ENCODE results near the gene STXBP3.

GRCh38 chr1:108725906-108726305 lies 20.6 kb upstream of the STXBP3 start:
- TF ChIP-seq EZH2 (IDR thresholded peaks at IDR 0.05; ENCODE audit: borderline replicate concordance, insufficient read depth, low read length, poor library complexity, severe bottlenecking), result no peak
- TF ChIP-seq, protein P1, sequence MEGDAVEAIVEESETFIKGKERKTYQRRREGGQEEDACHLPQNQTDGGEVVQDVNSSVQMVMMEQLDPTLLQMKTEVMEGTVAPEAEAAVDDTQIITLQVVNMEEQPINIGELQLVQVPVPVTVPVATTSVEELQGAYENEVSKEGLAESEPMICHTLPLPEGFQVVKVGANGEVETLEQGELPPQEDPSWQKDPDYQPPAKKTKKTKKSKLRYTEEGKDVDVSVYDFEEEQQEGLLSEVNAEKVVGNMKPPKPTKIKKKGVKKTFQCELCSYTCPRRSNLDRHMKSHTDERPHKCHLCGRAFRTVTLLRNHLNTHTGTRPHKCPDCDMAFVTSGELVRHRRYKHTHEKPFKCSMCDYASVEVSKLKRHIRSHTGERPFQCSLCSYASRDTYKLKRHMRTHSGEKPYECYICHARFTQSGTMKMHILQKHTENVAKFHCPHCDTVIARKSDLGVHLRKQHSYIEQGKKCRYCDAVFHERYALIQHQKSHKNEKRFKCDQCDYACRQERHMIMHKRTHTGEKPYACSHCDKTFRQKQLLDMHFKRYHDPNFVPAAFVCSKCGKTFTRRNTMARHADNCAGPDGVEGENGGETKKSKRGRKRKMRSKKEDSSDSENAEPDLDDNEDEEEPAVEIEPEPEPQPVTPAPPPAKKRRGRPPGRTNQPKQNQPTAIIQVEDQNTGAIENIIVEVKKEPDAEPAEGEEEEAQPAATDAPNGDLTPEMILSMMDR (IDR thresholded peaks at IDR 0.05; ENCODE audit: poor library complexity, severe bottlenecking), result no peak
- no peak for TF ChIP-seq EP300 (conservative IDR thresholded peaks at IDR 0.05; ENCODE audit: poor library complexity, severe bottlenecking)
- TF ChIP-seq SMC3 (conservative IDR thresholded peaks at IDR 0.05; ENCODE audit: poor library complexity), result no peak
- TF ChIP-seq, protein P2, sequence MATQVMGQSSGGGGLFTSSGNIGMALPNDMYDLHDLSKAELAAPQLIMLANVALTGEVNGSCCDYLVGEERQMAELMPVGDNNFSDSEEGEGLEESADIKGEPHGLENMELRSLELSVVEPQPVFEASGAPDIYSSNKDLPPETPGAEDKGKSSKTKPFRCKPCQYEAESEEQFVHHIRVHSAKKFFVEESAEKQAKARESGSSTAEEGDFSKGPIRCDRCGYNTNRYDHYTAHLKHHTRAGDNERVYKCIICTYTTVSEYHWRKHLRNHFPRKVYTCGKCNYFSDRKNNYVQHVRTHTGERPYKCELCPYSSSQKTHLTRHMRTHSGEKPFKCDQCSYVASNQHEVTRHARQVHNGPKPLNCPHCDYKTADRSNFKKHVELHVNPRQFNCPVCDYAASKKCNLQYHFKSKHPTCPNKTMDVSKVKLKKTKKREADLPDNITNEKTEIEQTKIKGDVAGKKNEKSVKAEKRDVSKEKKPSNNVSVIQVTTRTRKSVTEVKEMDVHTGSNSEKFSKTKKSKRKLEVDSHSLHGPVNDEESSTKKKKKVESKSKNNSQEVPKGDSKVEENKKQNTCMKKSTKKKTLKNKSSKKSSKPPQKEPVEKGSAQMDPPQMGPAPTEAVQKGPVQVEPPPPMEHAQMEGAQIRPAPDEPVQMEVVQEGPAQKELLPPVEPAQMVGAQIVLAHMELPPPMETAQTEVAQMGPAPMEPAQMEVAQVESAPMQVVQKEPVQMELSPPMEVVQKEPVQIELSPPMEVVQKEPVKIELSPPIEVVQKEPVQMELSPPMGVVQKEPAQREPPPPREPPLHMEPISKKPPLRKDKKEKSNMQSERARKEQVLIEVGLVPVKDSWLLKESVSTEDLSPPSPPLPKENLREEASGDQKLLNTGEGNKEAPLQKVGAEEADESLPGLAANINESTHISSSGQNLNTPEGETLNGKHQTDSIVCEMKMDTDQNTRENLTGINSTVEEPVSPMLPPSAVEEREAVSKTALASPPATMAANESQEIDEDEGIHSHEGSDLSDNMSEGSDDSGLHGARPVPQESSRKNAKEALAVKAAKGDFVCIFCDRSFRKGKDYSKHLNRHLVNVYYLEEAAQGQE (IDR thresholded peaks at IDR 0.05; ENCODE audit: borderline replicate concordance), result no peak
- TF ChIP-seq TAF1 (IDR thresholded peaks at IDR 0.05; ENCODE audit: low read depth), result no peak
- no peak for TF ChIP-seq POLR2AphosphoS5 (IDR thresholded peaks at IDR 0.05)

Measured in neural cell (in vitro differentiated cells).